Keratinocyte (primary cell): ENCODE results near the gene WDFY2. TPM values are rescaled to one million over a fixed set of nuclear protein-coding genes. Genes with fewer than 3 reads are reported as not detected.
A peak's percentile ranks its signal among the peaks of the same experiment; 100 is the strongest.

Experiments used
- DNase-seq: peaks from one replicate; pipeline ENCODE4 v3.0.0-alpha.2; 2011; ENCODE audit warnings: low read depth, missing footprints, low spot score
- FAIRE-seq: peaks from 2 replicates; lab custom pipeline; 2011; peaks lifted over from hg19 to GRCh38; lab: Jason Lieb, UNC
- H2AFZ ChIP-seq: 2 replicates; pipeline ENCODE4 v1.6.0; 2012; ENCODE audit warnings: low read length, control low read depth, inconsistent platforms; ENCODE audit not compliant: control insufficient read depth
- H3K27ac ChIP-seq: 2 replicates; pipeline ENCODE4 v1.5.1; 2011; ENCODE audit warnings: low read length; ENCODE audit not compliant: control insufficient read depth, insufficient read depth
- H3K27me3 ChIP-seq: 3 replicates; pipeline ENCODE4 v1.6.0; 2011; ENCODE audit warnings: low read length; ENCODE audit not compliant: control insufficient read depth, insufficient read depth; ENCODE audit errors: extremely low read depth
- H3K36me3 ChIP-seq, 2 experiments: 2 replicates in 1 of 2; 3 replicates in 1 of 2; pipeline ENCODE4 v1.5.1; 2011; ENCODE audit warnings: low read length in 2 of 2, mild to moderate bottlenecking in 1 of 2; ENCODE audit not compliant: control insufficient read depth in 2 of 2, insufficient read depth in 2 of 2; ENCODE audit errors: extremely low read depth in 1 of 2
- H3K4me1 ChIP-seq: 3 replicates; pipeline ENCODE4 v1.5.1; 2011; ENCODE audit warnings: low read length; ENCODE audit not compliant: control insufficient read depth, insufficient read depth; ENCODE audit errors: extremely low read depth
- H3K4me2 ChIP-seq: 3 replicates; pipeline ENCODE4 v1.6.0; 2011; ENCODE audit warnings: low read depth, low read length; ENCODE audit not compliant: control insufficient read depth, insufficient read depth; ENCODE audit errors: extremely low read depth
- H3K4me3 ChIP-seq, 3 experiments: fragments of 200-600 bp in 1 of 3; sonication (generic) in 1 of 3; 2 replicates in 2 of 3; 3 replicates in 1 of 3; pipeline ENCODE4 v1.5.1; 2011 to 2016; ENCODE audit warnings: low read length in 3 of 3, mild to moderate bottlenecking in 3 of 3, control low read depth in 2 of 3, inconsistent platforms in 1 of 3, low read depth in 1 of 3, mixed read lengths in 1 of 3, mixed run types in 1 of 3, moderate library complexity in 1 of 3; ENCODE audit not compliant: control insufficient read depth in 2 of 3, insufficient read depth in 2 of 3; ENCODE audit errors: extremely low read depth in 1 of 3
- H3K79me2 ChIP-seq: 2 replicates; pipeline ENCODE4 v1.6.0; 2012; ENCODE audit warnings: low read length; ENCODE audit not compliant: control insufficient read depth, insufficient read depth
- H3K9ac ChIP-seq: 3 replicates; pipeline ENCODE4 v1.6.0; 2011; ENCODE audit warnings: low read length; ENCODE audit not compliant: control insufficient read depth, insufficient read depth; ENCODE audit errors: extremely low read depth
- H3K9me1 ChIP-seq: 3 replicates; pipeline ENCODE4 v1.6.0; 2011; ENCODE audit warnings: low read length; ENCODE audit not compliant: control insufficient read depth, insufficient read depth; ENCODE audit errors: extremely low read depth
- H3K9me3 ChIP-seq: 2 replicates; pipeline ENCODE4 v1.5.1; 2012; ENCODE audit warnings: low read depth, low read length; ENCODE audit not compliant: control insufficient read depth
- H4K20me1 ChIP-seq: 3 replicates; pipeline ENCODE4 v1.6.0; 2011; ENCODE audit warnings: low read length; ENCODE audit not compliant: control insufficient read depth, insufficient read depth; ENCODE audit errors: extremely low read depth
- CTCF ChIP-seq, 3 experiments: IDR thresholded peaks in 1 of 3; conservative IDR thresholded peaks in 1 of 3; optimal IDR thresholded peaks in 1 of 3; 2 replicates in 2 of 3; 3 replicates in 1 of 3; pipeline versions ENCODE3 to v1.5.1; 2011; ENCODE audit warnings: low read length in 3 of 3, mild to moderate bottlenecking in 3 of 3, moderate library complexity in 2 of 3, control low read depth in 1 of 3, inconsistent platforms in 1 of 3; ENCODE audit not compliant: insufficient read depth in 2 of 3; ENCODE audit errors: extremely low read depth in 1 of 3
- EZH2 ChIP-seq: IDR thresholded peaks from one replicate; pipeline ENCODE4 v1.6.1; 2012; ENCODE audit warnings: inconsistent platforms, mild to moderate bottlenecking, low read length, moderate library complexity
- dilution Hi-C: fragments of 300-500 bp; cut with MboI; formaldehyde crosslinking; loops from one replicate; pipeline ENCODE4 v1.7.0; 2020; ENCODE audit warnings: low sequenced_read_pairs; ENCODE audit not compliant: extremely low pct_ligation_motif_present
- polyA plus RNA-seq, 5 experiments: library from polyadenylated mRNA; depleted of rRNA in 3 of 5; stranded (reverse) in 3 of 5; stranded (forward) in 1 of 5; unstranded in 1 of 5; fragments of >200 nt; gene quantifications; 1 replicate in 1 of 5; 2 replicates in 3 of 5; 3 replicates in 1 of 5; pipeline versions ENCODE4 v1.2.1 to v1.2.3, GENCODE V29; 2011 to 2012; ENCODE audit warnings: missing spikeins in 2 of 5, low read depth in 1 of 5, low replicate concordance in 1 of 5

The WDFY2 gene
- polyA plus RNA-seq, 1 donor (not counting 4 experiments of a cell fraction or from before 2014, with no cell fraction given): 18.6 TPM

GRCh38 chr13:51780099-51780498 is 195.8 kb downstream of the WDFY2 start:
- H3K9me3 ChIP-seq: no peaks in the 10 kb centered on the region
- no peak overlapping the region for H3K4me3 ChIP-seq
- H3K4me1 ChIP-seq: no peaks in the 10 kb centered on the region
- H2AFZ ChIP-seq: no peak overlapping the region
- H3K79me2 ChIP-seq: no peaks in the 10 kb centered on the region
- H3K36me3 ChIP-seq: no peaks in the 10 kb centered on the region
- FAIRE-seq (no peak), DNase-seq (no peak)
- no peak overlapping the region for H3K4me2 ChIP-seq
- H4K20me1 ChIP-seq: no peaks in the 10 kb centered on the region
- no peaks in the 10 kb centered on the region for H3K9me1 ChIP-seq
- H3K27me3 ChIP-seq: no peaks in the 10 kb centered on the region
- dilution Hi-C loops: no loop called here
- TF ChIP-seq EZH2 (no peak), CTCF (optimal IDR thresholded peaks at IDR 0.05 in 1 of 3, IDR thresholded peaks at IDR 0.05 in 1 of 3, conservative IDR thresholded peaks at IDR 0.05 in 1 of 3; ENCODE audit: extremely low read depth in 1 of 3, insufficient read depth in 2 of 3, low read length in 3 of 3) (no peak)
- H3K27ac ChIP-seq: no peak overlapping the region
- no peak overlapping the region for H3K9ac ChIP-seq

- DNase-seq: no peak
- H3K9me3 ChIP-seq: no peaks in the 10 kb centered on the region
- no peaks in the 10 kb centered on the region for H3K4me1 ChIP-seq
- TF ChIP-seq EZH2 (no peak), CTCF (optimal IDR thresholded peaks at IDR 0.05 in 1 of 3, IDR thresholded peaks at IDR 0.05 in 1 of 3, conservative IDR thresholded peaks at IDR 0.05 in 1 of 3; ENCODE audit: extremely low read depth in 1 of 3, insufficient read depth in 2 of 3, low read length in 3 of 3) (peak; percentile 64 to 89 (median 77))
- H3K36me3 ChIP-seq: no peaks in the 10 kb centered on the region
- H3K79me2 ChIP-seq: no peaks in the 10 kb centered on the region
- no peak overlapping the region for H3K4me2 ChIP-seq
- peak; percentile 53 for FAIRE-seq
- H3K27me3 ChIP-seq: no peaks in the 10 kb centered on the region
- no peaks in the 10 kb centered on the region for H4K20me1 ChIP-seq
- no peak overlapping the region for H3K4me3 ChIP-seq
- H3K9me1 ChIP-seq: no peaks in the 10 kb centered on the region
- no peak overlapping the region for H2AFZ ChIP-seq
- H3K9ac ChIP-seq: no peak overlapping the region
- dilution Hi-C loops: no loop called here
- H3K27ac ChIP-seq: no peak overlapping the region
Observed at GRCh38 chr13:51781246-51782022, 197.2 kb downstream of the WDFY2 start.
